K562 (cell line): ENCODE measurements around the gene SAMM50. TPM values are rescaled to one million over a fixed set of nuclear protein-coding genes. Genes with fewer than 3 reads are reported as not detected.

Experiments
- POLR3A ChIP-seq: IDR thresholded peaks from 2 replicates; pipeline ENCODE4 v1.6.1; 2011; ENCODE audit warnings: borderline replicate concordance, mild to moderate bottlenecking, moderate library complexity; ENCODE audit not compliant: insufficient read length, insufficient read depth; ENCODE audit errors: extremely low read depth
- polyA plus RNA-seq, 8 experiments: library from polyadenylated mRNA; depleted of rRNA in 4 of 8; stranded (reverse) in 5 of 8; unstranded in 3 of 8; fragments of >200 nt; fragmentation: Nextera tagmentation in 2 of 8; fragmentation: Illumina TruSeq in 1 of 8; extraction: Ambion mirVana in 2 of 8; extraction: Trizol in 1 of 8; gene quantifications; 2 replicates each; pipeline versions ENCODE4 v1.2.1 to v1.2.3, GENCODE V29; 2011 to 2014; ENCODE audit warnings: inconsistent platforms in 1 of 8, missing spikeins in 1 of 8
- total RNA-seq, 7 experiments: library from RNA; depleted of rRNA in 6 of 7; stranded (reverse); fragments of >200 nt in 6 of 7; fragmentation: Illumina TruSeq in 2 of 7; extraction: Trizol in 2 of 7; gene quantifications; 2 replicates each; pipeline versions ENCODE4 v1.2.1 to v1.2.3, GENCODE V29; 2011 to 2021; ENCODE audit warnings: low replicate concordance in 1 of 7
- TF ChIP-seq, protein P1 (sequence below): fragments of 200-600 bp; sonication (generic); IDR thresholded peaks from one replicate; pipeline ENCODE4 v1.6.1; 2012; ENCODE audit warnings: mild to moderate bottlenecking, low read depth, low read length, inconsistent platforms

Gene SAMM50
- total and polyA plus RNA-seq, 9 of the 15 experiments (the other 6 are each of a cell fraction or from before 2014, with no cell fraction given), result 14.6 to 49.3 (median 38.1) TPM

DNA sequence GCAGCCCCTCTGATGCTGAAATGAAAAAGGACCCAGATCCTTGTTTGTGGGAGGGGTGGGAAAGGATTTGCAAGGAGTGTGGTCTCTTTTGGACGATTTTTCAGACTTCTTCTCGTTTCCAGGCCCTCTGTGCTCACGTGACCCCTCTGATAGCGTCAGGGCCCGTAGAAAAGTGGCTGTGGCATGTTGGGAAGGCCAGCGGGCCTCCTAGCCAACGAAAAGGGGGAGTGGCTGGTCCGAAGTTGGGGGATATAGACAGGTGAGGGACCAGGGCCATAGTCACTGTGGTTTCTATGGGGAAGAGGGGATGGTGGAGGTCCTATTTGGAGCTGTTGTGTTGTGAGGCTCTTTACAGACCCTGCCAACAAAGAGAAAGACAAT is 75.5 kb downstream of the SAMM50 start (continued):
- TF ChIP-seq, protein P1, sequence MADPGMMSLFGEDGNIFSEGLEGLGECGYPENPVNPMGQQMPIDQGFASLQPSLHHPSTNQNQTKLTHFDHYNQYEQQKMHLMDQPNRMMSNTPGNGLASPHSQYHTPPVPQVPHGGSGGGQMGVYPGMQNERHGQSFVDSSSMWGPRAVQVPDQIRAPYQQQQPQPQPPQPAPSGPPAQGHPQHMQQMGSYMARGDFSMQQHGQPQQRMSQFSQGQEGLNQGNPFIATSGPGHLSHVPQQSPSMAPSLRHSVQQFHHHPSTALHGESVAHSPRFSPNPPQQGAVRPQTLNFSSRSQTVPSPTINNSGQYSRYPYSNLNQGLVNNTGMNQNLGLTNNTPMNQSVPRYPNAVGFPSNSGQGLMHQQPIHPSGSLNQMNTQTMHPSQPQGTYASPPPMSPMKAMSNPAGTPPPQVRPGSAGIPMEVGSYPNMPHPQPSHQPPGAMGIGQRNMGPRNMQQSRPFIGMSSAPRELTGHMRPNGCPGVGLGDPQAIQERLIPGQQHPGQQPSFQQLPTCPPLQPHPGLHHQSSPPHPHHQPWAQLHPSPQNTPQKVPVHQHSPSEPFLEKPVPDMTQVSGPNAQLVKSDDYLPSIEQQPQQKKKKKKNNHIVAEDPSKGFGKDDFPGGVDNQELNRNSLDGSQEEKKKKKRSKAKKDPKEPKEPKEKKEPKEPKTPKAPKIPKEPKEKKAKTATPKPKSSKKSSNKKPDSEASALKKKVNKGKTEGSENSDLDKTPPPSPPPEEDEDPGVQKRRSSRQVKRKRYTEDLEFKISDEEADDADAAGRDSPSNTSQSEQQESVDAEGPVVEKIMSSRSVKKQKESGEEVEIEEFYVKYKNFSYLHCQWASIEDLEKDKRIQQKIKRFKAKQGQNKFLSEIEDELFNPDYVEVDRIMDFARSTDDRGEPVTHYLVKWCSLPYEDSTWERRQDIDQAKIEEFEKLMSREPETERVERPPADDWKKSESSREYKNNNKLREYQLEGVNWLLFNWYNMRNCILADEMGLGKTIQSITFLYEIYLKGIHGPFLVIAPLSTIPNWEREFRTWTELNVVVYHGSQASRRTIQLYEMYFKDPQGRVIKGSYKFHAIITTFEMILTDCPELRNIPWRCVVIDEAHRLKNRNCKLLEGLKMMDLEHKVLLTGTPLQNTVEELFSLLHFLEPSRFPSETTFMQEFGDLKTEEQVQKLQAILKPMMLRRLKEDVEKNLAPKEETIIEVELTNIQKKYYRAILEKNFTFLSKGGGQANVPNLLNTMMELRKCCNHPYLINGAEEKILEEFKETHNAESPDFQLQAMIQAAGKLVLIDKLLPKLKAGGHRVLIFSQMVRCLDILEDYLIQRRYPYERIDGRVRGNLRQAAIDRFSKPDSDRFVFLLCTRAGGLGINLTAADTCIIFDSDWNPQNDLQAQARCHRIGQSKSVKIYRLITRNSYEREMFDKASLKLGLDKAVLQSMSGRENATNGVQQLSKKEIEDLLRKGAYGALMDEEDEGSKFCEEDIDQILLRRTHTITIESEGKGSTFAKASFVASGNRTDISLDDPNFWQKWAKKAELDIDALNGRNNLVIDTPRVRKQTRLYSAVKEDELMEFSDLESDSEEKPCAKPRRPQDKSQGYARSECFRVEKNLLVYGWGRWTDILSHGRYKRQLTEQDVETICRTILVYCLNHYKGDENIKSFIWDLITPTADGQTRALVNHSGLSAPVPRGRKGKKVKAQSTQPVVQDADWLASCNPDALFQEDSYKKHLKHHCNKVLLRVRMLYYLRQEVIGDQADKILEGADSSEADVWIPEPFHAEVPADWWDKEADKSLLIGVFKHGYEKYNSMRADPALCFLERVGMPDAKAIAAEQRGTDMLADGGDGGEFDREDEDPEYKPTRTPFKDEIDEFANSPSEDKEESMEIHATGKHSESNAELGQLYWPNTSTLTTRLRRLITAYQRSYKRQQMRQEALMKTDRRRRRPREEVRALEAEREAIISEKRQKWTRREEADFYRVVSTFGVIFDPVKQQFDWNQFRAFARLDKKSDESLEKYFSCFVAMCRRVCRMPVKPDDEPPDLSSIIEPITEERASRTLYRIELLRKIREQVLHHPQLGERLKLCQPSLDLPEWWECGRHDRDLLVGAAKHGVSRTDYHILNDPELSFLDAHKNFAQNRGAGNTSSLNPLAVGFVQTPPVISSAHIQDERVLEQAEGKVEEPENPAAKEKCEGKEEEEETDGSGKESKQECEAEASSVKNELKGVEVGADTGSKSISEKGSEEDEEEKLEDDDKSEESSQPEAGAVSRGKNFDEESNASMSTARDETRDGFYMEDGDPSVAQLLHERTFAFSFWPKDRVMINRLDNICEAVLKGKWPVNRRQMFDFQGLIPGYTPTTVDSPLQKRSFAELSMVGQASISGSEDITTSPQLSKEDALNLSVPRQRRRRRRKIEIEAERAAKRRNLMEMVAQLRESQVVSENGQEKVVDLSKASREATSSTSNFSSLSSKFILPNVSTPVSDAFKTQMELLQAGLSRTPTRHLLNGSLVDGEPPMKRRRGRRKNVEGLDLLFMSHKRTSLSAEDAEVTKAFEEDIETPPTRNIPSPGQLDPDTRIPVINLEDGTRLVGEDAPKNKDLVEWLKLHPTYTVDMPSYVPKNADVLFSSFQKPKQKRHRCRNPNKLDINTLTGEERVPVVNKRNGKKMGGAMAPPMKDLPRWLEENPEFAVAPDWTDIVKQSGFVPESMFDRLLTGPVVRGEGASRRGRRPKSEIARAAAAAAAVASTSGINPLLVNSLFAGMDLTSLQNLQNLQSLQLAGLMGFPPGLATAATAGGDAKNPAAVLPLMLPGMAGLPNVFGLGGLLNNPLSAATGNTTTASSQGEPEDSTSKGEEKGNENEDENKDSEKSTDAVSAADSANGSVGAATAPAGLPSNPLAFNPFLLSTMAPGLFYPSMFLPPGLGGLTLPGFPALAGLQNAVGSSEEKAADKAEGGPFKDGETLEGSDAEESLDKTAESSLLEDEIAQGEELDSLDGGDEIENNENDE, result no peak
- no peak for TF ChIP-seq POLR3A
